Measurements from ENCODE around the gene PRRC2B. TPM values are rescaled to one million over a fixed set of nuclear protein-coding genes. Genes with fewer than 3 reads are reported as not detected.

PRRC2B gene
- total and polyA plus RNA-seq, 12 donors: 26.4 to 153 (median 126) TPM

- no peak overlapping the region for H3K4me3 ChIP-seq
- TF ChIP-seq CTCF (IDR thresholded peaks at IDR 0.05): no peak
- intact Hi-C loops (cut with DNase I): no loop called here
- no peak for DNase-seq
- no peaks in the 10 kb centered on the region for H3K27me3 ChIP-seq
- ATAC-seq: no peak
- no peaks in the 10 kb centered on the region for H3K9me3 ChIP-seq
- H3K36me3 ChIP-seq: peaks cover 0 to 13% (median 0%) of the 10 kb centered on the region in 9 donors
- WGBS, 2 donors: 84 to 86% methylated on average over 15 of the region's 15 CpGs
- H3K27ac ChIP-seq: peak overlapping the region in 2 of 10 donors; percentile 2 to 43
- H3K4me1 ChIP-seq: peaks cover 29 to 100% (median 89%) of the 10 kb centered on the region in 9 donors
These were observed 18.1 kb downstream of the PRRC2B start for GRCh38 chr9:131411719-131412681.

GRCh38 chr9:131416509-131416908 is 22.6 kb downstream of the PRRC2B start:
- peak overlapping the region in 1 of 10 donors; percentile 17 for H3K27ac ChIP-seq
- H3K4me1 ChIP-seq: peaks cover 35 to 100% (median 91%) of the 10 kb centered on the region in 9 donors
- no peak for ATAC-seq

GRCh38 chr9:131417264-131418142 is 23.6 kb downstream of the PRRC2B start:
- no peak for TF ChIP-seq CTCF (IDR thresholded peaks at IDR 0.05)

More at GRCh38 chr9:131416509-131416908, 22.6 kb downstream of the PRRC2B start:
- peaks cover 0 to 16% (median 0%) of the 10 kb centered on the region in 9 donors for H3K36me3 ChIP-seq
- H3K9me3 ChIP-seq: no peaks in the 10 kb centered on the region
- DNase-seq: no peak
- WGBS, 2 donors: 89% methylated on average over 4 of the region's 4 CpGs
- H3K27me3 ChIP-seq: no peaks in the 10 kb centered on the region
- no peak for TF ChIP-seq CTCF (IDR thresholded peaks at IDR 0.05)
- no peak overlapping the region for H3K4me3 ChIP-seq
- intact Hi-C loops (cut with DNase I): no loop called here

More at GRCh38 chr9:131417264-131418142, 23.6 kb downstream of the PRRC2B start:
- WGBS, 2 donors: 44 to 47% methylated on average over 13 of the region's 13 CpGs
- peak overlapping the region in 8 of 10 donors; percentile 4 to 63 (median 38) for H3K27ac ChIP-seq
- H3K36me3 ChIP-seq: peaks cover 0 to 16% (median 0%) of the 10 kb centered on the region in 9 donors
- H3K4me3 ChIP-seq: no peak overlapping the region
- intact Hi-C loops (cut with DNase I): no loop called here
- H3K4me1 ChIP-seq: peaks cover 45 to 100% (median 92%) of the 10 kb centered on the region in 9 donors
- ATAC-seq (no peak), DNase-seq (no peak)
- H3K27me3 ChIP-seq: no peaks in the 10 kb centered on the region
- H3K9me3 ChIP-seq: no peaks in the 10 kb centered on the region
